Endodermal cell (in vitro differentiated cells): ENCODE data around the gene TMPRSS9. TPM values are rescaled to one million over a fixed set of nuclear protein-coding genes. Genes with fewer than 3 reads are reported as not detected.

Experiments
- DNase-seq: peaks from one replicate; pipeline ENCODE4 v3.0.0-alpha.2; 2017
- H3K27ac ChIP-seq: 2 replicates; pipeline ENCODE4 v1.5.1; 2013; ENCODE audit warnings: mild to moderate bottlenecking, low read depth, low read length, moderate library complexity
- H3K27me3 ChIP-seq: 2 replicates; pipeline ENCODE4 v1.6.1; 2013; ENCODE audit warnings: mild to moderate bottlenecking, low read length, moderate library complexity; ENCODE audit not compliant: insufficient read depth, control insufficient read depth, poor library complexity, severe bottlenecking
- H3K36me3 ChIP-seq: 2 replicates; pipeline ENCODE4 v1.7.0; 2013; ENCODE audit warnings: mild to moderate bottlenecking, low read length, moderate library complexity; ENCODE audit not compliant: control insufficient read depth, insufficient read depth
- H3K4me1 ChIP-seq: one replicate; pipeline ENCODE4 v1.7.0; 2013; ENCODE audit warnings: low read length; ENCODE audit not compliant: control insufficient read depth, insufficient read depth
- H3K4me3 ChIP-seq: 2 replicates; pipeline ENCODE4 v1.5.1; 2013; ENCODE audit warnings: mild to moderate bottlenecking, low read length, moderate library complexity
- H3K9ac ChIP-seq: 2 replicates; pipeline ENCODE4 v1.6.1; 2013; ENCODE audit warnings: mild to moderate bottlenecking, low read length, moderate library complexity; ENCODE audit not compliant: poor library complexity, severe bottlenecking; ENCODE audit errors: extremely low read depth
- H3K9me3 ChIP-seq: 2 replicates; pipeline ENCODE4 v1.6.1; 2013; ENCODE audit warnings: mild to moderate bottlenecking, low read length, moderate library complexity; ENCODE audit not compliant: control insufficient read depth
- H3K27ac Mint-ChIP-seq: 2 replicates; pipeline ENCODE4 v1.8.0; 2020; ENCODE audit warnings: mixed read lengths
- H3K27me3 Mint-ChIP-seq: 2 replicates; pipeline ENCODE4 v1.8.0; 2021; ENCODE audit warnings: mild to moderate bottlenecking, mixed read lengths; ENCODE audit not compliant: insufficient read depth
- H3K36me3 Mint-ChIP-seq: 2 replicates; pipeline ENCODE4 v1.8.0; 2020; ENCODE audit warnings: low read depth, mixed read lengths
- H3K4me1 Mint-ChIP-seq: 2 replicates; pipeline ENCODE4 v1.8.0; 2020; ENCODE audit warnings: mixed read lengths
- H3K4me3 Mint-ChIP-seq: 2 replicates; pipeline ENCODE4 v1.8.0; 2020; ENCODE audit warnings: mild to moderate bottlenecking, moderate library complexity, mixed read lengths
- H3K9me3 Mint-ChIP-seq: 2 replicates; pipeline ENCODE4 v1.8.0; 2020; ENCODE audit warnings: mild to moderate bottlenecking, mixed read lengths
- WGBS, 2 experiments: methylation state at CpG; one replicate each; pipeline versions ENCODE4 v1.1.5 to v1.1.7; 2013; ENCODE audit warnings: missing lambda C conversion rate in 2 of 2, mixed read lengths in 1 of 2; ENCODE audit not compliant: insufficient coverage in 1 of 2, insufficient read length in 1 of 2; 5-methylcytosine and 5-hydroxymethylcytosine counted together
- total RNA-seq, 2 donors: library from RNA; stranded (reverse); fragmentation: NEBNext Ultra II Directional in 1 of 2; extraction: Animal tissue kit (Norgen Biotek cat#: 25700) in 1 of 2; gene quantifications; 2 replicates in 1 of 2; 3 replicates in 1 of 2; pipeline ENCODE4 v1.2.1, GENCODE V29; 2021
- TF ChIP-seq, protein P1 (sequence below): fragments of 200-600 bp; sonication (generic); conservative IDR thresholded peaks from 2 replicates; pipeline ENCODE4 v1.5.0; 2021; ENCODE audit warnings: antibody characterized with exemption, mild to moderate bottlenecking

The TMPRSS9 gene
- total RNA-seq, 2 donors from 2014 or later: 0.73 to 1.2 TPM

DNA sequence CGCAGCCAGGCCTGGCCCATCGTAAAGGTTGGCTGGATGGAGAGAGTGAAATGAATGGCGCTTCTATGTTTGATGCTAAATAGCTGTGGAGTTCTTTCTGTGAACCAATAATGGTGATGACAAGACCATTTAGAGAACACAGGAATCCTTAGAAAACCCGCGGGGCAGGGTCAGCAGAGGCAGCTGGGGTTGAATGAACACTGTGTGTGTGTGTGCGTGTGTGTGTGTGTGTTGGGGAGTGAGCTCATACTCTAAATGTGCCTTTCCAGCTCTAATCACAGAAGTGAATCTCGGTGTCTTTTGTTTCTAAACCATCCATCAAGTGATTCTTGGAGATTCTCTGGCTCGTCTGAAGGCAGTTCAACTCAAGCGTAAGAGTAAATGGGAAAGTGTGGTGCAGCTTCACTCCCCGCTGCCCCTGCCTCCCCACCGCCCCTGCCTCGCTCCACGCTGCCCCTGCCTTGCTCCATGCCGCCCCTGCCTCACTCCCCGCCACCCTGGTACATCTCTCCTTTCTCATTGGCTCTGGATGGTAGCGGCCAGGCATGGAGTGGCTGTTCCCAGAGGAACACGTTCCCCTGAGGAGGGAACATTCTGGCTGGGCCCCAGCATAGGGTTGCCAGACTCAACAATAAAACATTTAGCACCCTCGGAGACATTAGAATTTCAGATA is 21.2 kb downstream of the TMPRSS9 start:
- Mint-ChIP-seq H3K9me3 (peaks cover 30% of the 10 kb centered on the region), H3K36me3 (no peaks in the 10 kb centered on the region), H3K27ac (no peak overlapping the region), H3K4me3 (no peak overlapping the region), H3K4me1 (no peaks in the 10 kb centered on the region), H3K27me3 (peaks cover 13% of the 10 kb centered on the region)
- Histone ChIP-seq H3K9ac (no peak overlapping the region), H3K27me3 (no peaks in the 10 kb centered on the region), H3K9me3 (peaks cover 5% of the 10 kb centered on the region), H3K4me1 (no peaks in the 10 kb centered on the region), H3K36me3 (no peaks in the 10 kb centered on the region), H3K4me3 (no peak overlapping the region), H3K27ac (peak overlapping the region; percentile 94)
- TF ChIP-seq, protein P1, sequence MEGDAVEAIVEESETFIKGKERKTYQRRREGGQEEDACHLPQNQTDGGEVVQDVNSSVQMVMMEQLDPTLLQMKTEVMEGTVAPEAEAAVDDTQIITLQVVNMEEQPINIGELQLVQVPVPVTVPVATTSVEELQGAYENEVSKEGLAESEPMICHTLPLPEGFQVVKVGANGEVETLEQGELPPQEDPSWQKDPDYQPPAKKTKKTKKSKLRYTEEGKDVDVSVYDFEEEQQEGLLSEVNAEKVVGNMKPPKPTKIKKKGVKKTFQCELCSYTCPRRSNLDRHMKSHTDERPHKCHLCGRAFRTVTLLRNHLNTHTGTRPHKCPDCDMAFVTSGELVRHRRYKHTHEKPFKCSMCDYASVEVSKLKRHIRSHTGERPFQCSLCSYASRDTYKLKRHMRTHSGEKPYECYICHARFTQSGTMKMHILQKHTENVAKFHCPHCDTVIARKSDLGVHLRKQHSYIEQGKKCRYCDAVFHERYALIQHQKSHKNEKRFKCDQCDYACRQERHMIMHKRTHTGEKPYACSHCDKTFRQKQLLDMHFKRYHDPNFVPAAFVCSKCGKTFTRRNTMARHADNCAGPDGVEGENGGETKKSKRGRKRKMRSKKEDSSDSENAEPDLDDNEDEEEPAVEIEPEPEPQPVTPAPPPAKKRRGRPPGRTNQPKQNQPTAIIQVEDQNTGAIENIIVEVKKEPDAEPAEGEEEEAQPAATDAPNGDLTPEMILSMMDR: no peak
- DNase-seq: no peak
- 66 to 79% methylated on average over 10 to 18 of the region's 18 CpGs for WGBS, 2 experiments

DNA sequence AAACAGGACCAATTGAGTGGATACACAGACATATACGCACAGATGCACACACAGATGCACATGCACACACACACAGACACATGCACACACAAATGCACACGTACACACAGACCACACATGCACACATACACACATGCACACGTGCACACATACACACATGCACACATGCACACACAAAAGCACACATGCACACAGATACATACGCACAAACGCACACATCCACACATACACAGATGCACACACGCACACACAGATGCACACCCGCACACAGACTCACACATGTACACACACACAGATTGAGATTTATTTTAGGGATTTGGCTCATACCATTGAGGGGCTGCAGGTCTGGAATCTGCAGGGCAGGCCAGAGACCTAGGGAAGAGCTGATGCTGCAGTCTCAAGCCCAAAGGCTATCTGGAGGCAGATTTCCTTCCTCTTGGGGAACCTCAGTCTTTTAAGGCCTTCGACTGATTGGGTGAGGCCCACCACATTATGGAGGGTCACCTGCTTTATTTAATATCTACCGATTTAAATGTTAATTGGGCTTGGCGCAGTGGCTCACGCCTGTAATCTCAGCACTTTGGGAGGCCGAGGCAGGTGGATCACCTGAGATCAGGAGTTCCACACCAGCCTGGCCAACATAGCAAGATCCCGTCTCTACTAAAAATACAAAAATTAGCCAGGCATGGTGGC is 22.6 kb downstream of the TMPRSS9 start:
- Mint-ChIP-seq H3K9me3 (peaks cover 28% of the 10 kb centered on the region), H3K36me3 (no peaks in the 10 kb centered on the region)

DNA sequence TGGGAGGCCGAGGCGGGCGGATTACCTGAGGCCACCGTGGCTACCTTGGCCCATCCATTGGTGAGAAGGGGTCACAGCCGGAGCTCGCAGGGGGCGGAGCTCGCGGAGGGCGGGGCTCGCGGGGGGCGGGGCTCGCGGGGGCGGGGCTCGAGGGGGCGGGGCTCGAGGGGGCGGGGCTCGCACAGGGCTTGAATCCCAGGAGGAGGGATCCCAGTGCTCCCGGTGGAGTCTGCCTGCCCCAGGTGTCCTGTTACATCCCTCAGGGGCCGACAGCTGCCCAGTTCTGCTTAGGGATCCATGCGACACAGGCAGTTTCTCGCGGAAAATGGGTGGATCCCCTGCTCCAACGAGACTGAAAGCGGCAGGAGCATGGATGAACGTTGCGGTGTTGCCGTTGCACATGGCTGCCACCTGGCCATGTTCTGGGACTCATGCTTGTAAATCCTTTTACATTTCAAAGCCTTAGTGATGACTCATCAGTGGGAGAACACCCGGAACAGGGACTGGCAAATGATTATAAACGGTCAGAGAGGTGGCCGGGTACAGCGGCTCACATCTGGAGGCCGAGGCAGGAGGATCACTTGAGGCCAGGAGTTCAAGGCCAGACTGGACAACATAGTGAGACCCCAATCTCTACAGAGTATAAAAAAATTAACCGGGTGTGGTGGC is 25.1 kb downstream of the TMPRSS9 start:
- H3K4me3 ChIP-seq: no peak overlapping the region

More for the DNA sequence above, 22.6 kb downstream of the TMPRSS9 start:
- Histone ChIP-seq H3K27me3 (no peaks in the 10 kb centered on the region), H3K9me3 (peaks cover 5% of the 10 kb centered on the region), H3K36me3 (no peaks in the 10 kb centered on the region), H3K9ac (no peak overlapping the region), H3K4me3 (no peak overlapping the region), H3K4me1 (no peaks in the 10 kb centered on the region), H3K27ac (no peak overlapping the region)
- TF ChIP-seq, protein P1: no peak
- DNase-seq: no peak
- H3K27ac Mint-ChIP-seq: no peak overlapping the region
- no peaks in the 10 kb centered on the region for H3K4me1 Mint-ChIP-seq
- 91 to 92% methylated on average over 10 to 13 of the region's 13 CpGs for WGBS, 2 experiments
- no peak overlapping the region for H3K4me3 Mint-ChIP-seq
- peaks cover 20% of the 10 kb centered on the region for H3K27me3 Mint-ChIP-seq

More for the DNA sequence above, 25.1 kb downstream of the TMPRSS9 start:
- Mint-ChIP-seq H3K4me1 (no peaks in the 10 kb centered on the region), H3K27ac (no peak overlapping the region), H3K4me3 (no peak overlapping the region), H3K27me3 (peaks cover 20% of the 10 kb centered on the region), H3K9me3 (peaks cover 11% of the 10 kb centered on the region), H3K36me3 (no peaks in the 10 kb centered on the region)
- Histone ChIP-seq H3K36me3 (no peaks in the 10 kb centered on the region), H3K9ac (no peak overlapping the region), H3K9me3 (no peaks in the 10 kb centered on the region), H3K4me1 (no peaks in the 10 kb centered on the region), H3K27ac (no peak overlapping the region), H3K27me3 (no peaks in the 10 kb centered on the region)
- TF ChIP-seq, protein P1: no peak
- 28 to 36% methylated on average over 14 to 37 of the region's 37 CpGs for WGBS, 2 experiments
- DNase-seq: peak; percentile 93
